OCI-LY3 (cell line): ENCODE data around the gene RCE1.

Experiments
- H2AFZ ChIP-seq: fragments of 200-600, 300-600 bp; shearing (Covaris generic); 2 replicates; pipeline ENCODE4 v1.6.0; 2014; ENCODE audit warnings: antibody characterized with exemption, low read depth, low read length
- H3K27ac ChIP-seq: fragments of 200-600, 300-600 bp; sonication (generic); 2 replicates; pipeline ENCODE4 v1.5.1; 2014; ENCODE audit warnings: mild to moderate bottlenecking, low read length, moderate library complexity, mixed read lengths
- H3K27me3 ChIP-seq: fragments of 200-600, 300-600 bp; sonication (generic); 2 replicates; pipeline ENCODE4 v1.6.1; 2014; ENCODE audit warnings: low read depth, low read length, mixed read lengths
- H3K36me3 ChIP-seq: fragments of 200-600, 300-600 bp; sonication (generic); replicated peaks from 2 replicates; pipeline ENCODE3; 2014; ENCODE audit warnings: low read depth, low read length, mixed read lengths
- H3K4me1 ChIP-seq: fragments of 300-600, 200-600 bp; sonication (generic); 2 replicates; pipeline ENCODE4 v1.6.1; 2014; ENCODE audit warnings: low read length, mixed read lengths
- H3K4me2 ChIP-seq: fragments of 200-600, 300-600 bp; sonication (generic); 2 replicates; pipeline ENCODE4 v1.6.1; 2014; ENCODE audit warnings: low read length, mixed read lengths
- H3K4me3 ChIP-seq: fragments of 300-600, 200-600 bp; sonication (generic); 2 replicates; pipeline ENCODE4 v1.5.1; 2014; ENCODE audit warnings: antibody characterized with exemption, mild to moderate bottlenecking, low read length, moderate library complexity
- H3K79me2 ChIP-seq: fragments of 300-600, 200-600 bp; shearing (Covaris generic); 2 replicates; pipeline ENCODE4 v1.6.1; 2014; ENCODE audit warnings: mild to moderate bottlenecking, low read length, mixed read lengths
- H3K9ac ChIP-seq: fragments of 300-600, 200-600 bp; shearing (Covaris generic); 2 replicates; pipeline ENCODE4 v1.6.0; 2014; ENCODE audit warnings: mild to moderate bottlenecking, low read length, moderate library complexity
- H3K9me3 ChIP-seq: fragments of 200-600, 300-600 bp; shearing (Covaris generic); 2 replicates; pipeline ENCODE4 v1.6.1; 2014; ENCODE audit warnings: low read length, mixed read lengths; ENCODE audit not compliant: insufficient read depth
- H4K20me1 ChIP-seq: fragments of 200-600, 300-600 bp; sonication (generic); 2 replicates; pipeline ENCODE4 v1.6.1; 2016; ENCODE audit warnings: low read length, mixed read lengths; ENCODE audit not compliant: insufficient read depth
- CTCF ChIP-seq: fragments of 200-600, 300-600 bp; sonication (generic); IDR thresholded peaks from 2 replicates; pipeline ENCODE4 v1.5.1; 2014; ENCODE audit warnings: antibody characterized with exemption, low read length, low read depth
- EZH2phosphoT487 ChIP-seq: fragments of 200-600 bp; shearing (Covaris generic); IDR thresholded peaks from 2 replicates; pipeline ENCODE4 v1.6.1; 2018; ENCODE audit warnings: antibody characterized with exemption, mixed run types, low read depth

Gene RCE1

GRCh38 chr11:66879000-66879399 is 35.8 kb downstream of the RCE1 start:
- no peaks in the 10 kb centered on the region for H3K9me3 ChIP-seq
- H3K9ac ChIP-seq, result no peak overlapping the region
- H3K79me2 ChIP-seq, result no peaks in the 10 kb centered on the region
- H2AFZ ChIP-seq, result no peak overlapping the region
- H3K27ac ChIP-seq, result no peak overlapping the region
- H4K20me1 ChIP-seq, result no peaks in the 10 kb centered on the region
- H3K27me3 ChIP-seq, result peaks cover 19% of the 10 kb centered on the region
- peaks cover 14% of the 10 kb centered on the region for H3K4me1 ChIP-seq
- H3K36me3 ChIP-seq, result no peaks in the 10 kb centered on the region
- H3K4me2 ChIP-seq, result no peak overlapping the region
- no peak for TF ChIP-seq CTCF
- TF ChIP-seq EZH2phosphoT487, result no peak
- no peak overlapping the region for H3K4me3 ChIP-seq

GRCh38 chr11:66879583-66879982 is 36.3 kb downstream of the RCE1 start:
- H3K36me3 ChIP-seq, result no peaks in the 10 kb centered on the region
- no peak overlapping the region for H3K9ac ChIP-seq
- H2AFZ ChIP-seq, result no peak overlapping the region
- H4K20me1 ChIP-seq, result no peaks in the 10 kb centered on the region
- no peak overlapping the region for H3K4me2 ChIP-seq
- H3K4me1 ChIP-seq, result peaks cover 14% of the 10 kb centered on the region
- H3K27ac ChIP-seq, result no peak overlapping the region
- TF ChIP-seq EZH2phosphoT487 (no peak), CTCF (no peak)
- no peak overlapping the region for H3K4me3 ChIP-seq
- peaks cover 19% of the 10 kb centered on the region for H3K27me3 ChIP-seq
- no peaks in the 10 kb centered on the region for H3K9me3 ChIP-seq
- no peaks in the 10 kb centered on the region for H3K79me2 ChIP-seq

GRCh38 chr11:66879999-66880398 is 36.8 kb downstream of the RCE1 start:
- H3K4me1 ChIP-seq, result peaks cover 14% of the 10 kb centered on the region
- H3K9me3 ChIP-seq, result no peaks in the 10 kb centered on the region
- peaks cover 19% of the 10 kb centered on the region for H3K27me3 ChIP-seq
- H3K9ac ChIP-seq, result no peak overlapping the region
- H3K4me3 ChIP-seq, result no peak overlapping the region
- no peak for TF ChIP-seq EZH2phosphoT487
- TF ChIP-seq CTCF, result no peak
- no peak overlapping the region for H3K4me2 ChIP-seq
- H2AFZ ChIP-seq, result no peak overlapping the region
- no peak overlapping the region for H3K27ac ChIP-seq
- H3K36me3 ChIP-seq, result no peaks in the 10 kb centered on the region
- H3K79me2 ChIP-seq, result no peaks in the 10 kb centered on the region
- no peaks in the 10 kb centered on the region for H4K20me1 ChIP-seq

GRCh38 chr11:66880496-66881450 is 37.5 kb downstream of the RCE1 start:
- Histone ChIP-seq H3K9ac (no peak overlapping the region), H4K20me1 (no peaks in the 10 kb centered on the region)

More at GRCh38 chr11:66880496-66881450, 37.5 kb downstream of the RCE1 start:
- peaks cover 14% of the 10 kb centered on the region for H3K4me1 ChIP-seq
- TF ChIP-seq EZH2phosphoT487 (no peak), CTCF (no peak)
- no peak overlapping the region for H3K4me2 ChIP-seq
- H3K36me3 ChIP-seq, result no peaks in the 10 kb centered on the region
- no peak overlapping the region for H3K27ac ChIP-seq
- no peak overlapping the region for H3K4me3 ChIP-seq
- no peaks in the 10 kb centered on the region for H3K9me3 ChIP-seq
- no peak overlapping the region for H2AFZ ChIP-seq
- H3K79me2 ChIP-seq, result no peaks in the 10 kb centered on the region
- peaks cover 12% of the 10 kb centered on the region for H3K27me3 ChIP-seq
